GM23338 (cell line): ENCODE data around the gene DSG1. TPM values are rescaled to one million over a fixed set of nuclear protein-coding genes. Genes with fewer than 3 reads are reported as not detected.

Source experiments
- ATAC-seq: fragments of 200-7000 bp; cut with Tn5 transposase; 3 replicates; pipeline ENCODE4 v1.9.1; 2020
- DNase-seq: peaks from one replicate; pipeline ENCODE4 v3.0.0-alpha.2; 2015; ENCODE audit warnings: low spot score
- H2AFZ ChIP-seq: fragments of 200-600 bp; sonication (generic); 2 replicates; pipeline ENCODE4 v1.8.0; 2016; ENCODE audit warnings: antibody characterized with exemption, mild to moderate bottlenecking, moderate library complexity
- H3F3A ChIP-seq: fragments of 200-600 bp; sonication (generic); replicated peaks from 2 replicates; pipeline ENCODE4 v1.8.0; 2017; ENCODE audit warnings: antibody characterized with exemption, mixed run types, low read depth
- H3K27ac ChIP-seq: fragments of 200-600 bp; sonication (generic); 2 replicates; pipeline ENCODE4 v1.6.1; 2016; ENCODE audit warnings: low read depth
- H3K27me3 ChIP-seq: fragments of 200-600 bp; sonication (generic); 2 replicates; pipeline ENCODE4 v1.8.0; 2016; ENCODE audit warnings: mild to moderate bottlenecking, mixed run types, moderate library complexity; ENCODE audit not compliant: insufficient read depth
- H3K36me3 ChIP-seq: fragments of 200-600 bp; sonication (generic); 2 replicates; pipeline ENCODE4 v1.8.0; 2016; ENCODE audit warnings: mild to moderate bottlenecking; ENCODE audit not compliant: insufficient read depth
- H3K4me1 ChIP-seq: fragments of 200-600 bp; sonication (generic); 2 replicates; pipeline ENCODE4 v1.8.0; 2016; ENCODE audit warnings: mild to moderate bottlenecking, moderate library complexity; ENCODE audit not compliant: insufficient read depth
- H3K4me2 ChIP-seq: fragments of 200-600 bp; sonication (generic); 2 replicates; pipeline ENCODE4 v1.7.1; 2017; ENCODE audit warnings: mixed run types
- H3K4me3 ChIP-seq: fragments of 200-600 bp; sonication (generic); 2 replicates; pipeline ENCODE4 v1.6.1; 2016; ENCODE audit warnings: mixed run types
- H3K79me2 ChIP-seq: fragments of 200-600 bp; sonication (generic); replicated peaks from 2 replicates; pipeline ENCODE4 v1.8.0; 2017; ENCODE audit warnings: mild to moderate bottlenecking; ENCODE audit not compliant: insufficient read depth
- H3K9me2 ChIP-seq: fragments of 200-600 bp; sonication (generic); 2 replicates; pipeline ENCODE4 v1.8.0; 2017; ENCODE audit not compliant: insufficient read depth
- H4K20me1 ChIP-seq: fragments of 200-600 bp; sonication (generic); replicated peaks from 2 replicates; pipeline ENCODE4 v1.8.0; 2017; ENCODE audit warnings: mild to moderate bottlenecking; ENCODE audit not compliant: insufficient read depth
- H3K27ac Mint-ChIP-seq: 2 replicates; pipeline ENCODE4 v1.8.0; 2020; ENCODE audit warnings: inconsistent platforms, mild to moderate bottlenecking, moderate library complexity, mixed read lengths
- H3K27me3 Mint-ChIP-seq: 3 replicates; pipeline ENCODE4 v1.8.0; 2022; ENCODE audit warnings: low read depth, mild to moderate bottlenecking, moderate library complexity, mixed read lengths, inconsistent platforms; ENCODE audit not compliant: insufficient read depth, poor library complexity
- H3K36me3 Mint-ChIP-seq: 3 replicates; pipeline ENCODE4 v1.8.0; 2021; ENCODE audit warnings: low read depth, mild to moderate bottlenecking, inconsistent platforms, moderate library complexity, mixed read lengths
- H3K4me1 Mint-ChIP-seq: 3 replicates; pipeline ENCODE4 v1.8.0; 2020; ENCODE audit warnings: mild to moderate bottlenecking, inconsistent platforms, mixed read lengths
- H3K4me3 Mint-ChIP-seq: 3 replicates; pipeline ENCODE4 v1.8.0; 2021; ENCODE audit warnings: moderate library complexity, mild to moderate bottlenecking, inconsistent platforms, mixed read lengths
- H3K9me3 Mint-ChIP-seq: 3 replicates; pipeline ENCODE4 v1.8.0; 2020; ENCODE audit warnings: moderate library complexity, mild to moderate bottlenecking, inconsistent platforms, mixed read lengths
- CREB1 ChIP-seq: fragments of 250-450 bp; sonication (Bioruptor Pico); IDR thresholded peaks from 2 replicates; pipeline ENCODE4 v1.5.0; 2020; ENCODE audit warnings: low read depth, mild to moderate bottlenecking, moderate library complexity
- CTCF ChIP-seq, 2 experiments: fragments of 200-600 bp in 1 of 2; sonication (generic) in 1 of 2; conservative IDR thresholded peaks; 2 replicates each; pipeline versions ENCODE4 v1.5.1 to v1.6.1; 2016 to 2017; ENCODE audit warnings: antibody characterized with exemption in 2 of 2, low read depth in 2 of 2, mild to moderate bottlenecking in 2 of 2, moderate library complexity in 1 of 2
- ETS1 ChIP-seq: IDR thresholded peaks from 2 replicates; pipeline ENCODE4 v1.6.1; 2016; ENCODE audit warnings: antibody characterized with exemption
- EZH2 ChIP-seq: fragments of 200-600 bp; sonication (generic); IDR thresholded peaks from one replicate; pipeline ENCODE4 v1.8.0; 2017; ENCODE audit warnings: antibody characterized with exemption, mild to moderate bottlenecking, low read depth; ENCODE audit not compliant: unreplicated experiment
- EZH2phosphoT487 ChIP-seq: fragments of 200-600 bp; sonication (generic); IDR thresholded peaks from one replicate; pipeline ENCODE4 v1.8.1; 2018; ENCODE audit warnings: antibody characterized with exemption; ENCODE audit not compliant: unreplicated experiment
- JUNB ChIP-seq: IDR thresholded peaks from one replicate; pipeline ENCODE4 v1.6.1; 2016; ENCODE audit warnings: antibody characterized with exemption; ENCODE audit not compliant: unreplicated experiment
- NANOG ChIP-seq: IDR thresholded peaks from 2 replicates; pipeline ENCODE4 v1.6.1; 2016; ENCODE audit warnings: antibody characterized with exemption, borderline replicate concordance
- POLR2AphosphoS5 ChIP-seq: IDR thresholded peaks from 2 replicates; pipeline ENCODE4 v1.6.1; 2016; ENCODE audit warnings: antibody characterized with exemption, low read depth
- REST ChIP-seq: IDR thresholded peaks from one replicate; pipeline ENCODE4 v1.6.1; 2018; ENCODE audit warnings: antibody characterized with exemption; ENCODE audit not compliant: unreplicated experiment
- STAT1 ChIP-seq: IDR thresholded peaks from one replicate; pipeline ENCODE4 v1.6.1; 2016; ENCODE audit warnings: antibody characterized with exemption; ENCODE audit not compliant: unreplicated experiment
- ZNF114 ChIP-seq: fragments of 250-450 bp; sonication (Bioruptor Pico); IDR thresholded peaks from 2 replicates; pipeline ENCODE4 v1.5.0; 2020; ENCODE audit warnings: mild to moderate bottlenecking, moderate library complexity
- ZNF331 ChIP-seq: fragments of 250-450 bp; sonication (Bioruptor Pico); IDR thresholded peaks from 2 replicates; pipeline ENCODE4 v1.5.0; 2020; ENCODE audit warnings: low read depth, mild to moderate bottlenecking, moderate library complexity
- ZNF462 ChIP-seq: fragments of 250-450 bp; sonication (Bioruptor Pico); IDR thresholded peaks from 2 replicates; pipeline ENCODE4 v1.5.0; 2020; ENCODE audit warnings: mild to moderate bottlenecking, moderate library complexity
- polyA plus RNA-seq: library from polyadenylated mRNA; unstranded; fragments of >200 nt; fragmentation: Nextera tagmentation; extraction: Ambion mirVana; gene quantifications from 2 replicates; pipeline ENCODE4 v1.2.1, GENCODE V29; 2016
- total RNA-seq: library from RNA; depleted of rRNA; stranded (reverse); fragments of >200 nt; shearing (Covaris generic); gene quantifications from 2 replicates; pipeline ENCODE4 v1.2.3, GENCODE V29; 2014

Gene DSG1
- total and polyA plus RNA-seq, 2 experiments from 2014 or later, result not detected

GRCh38 chr18:31280502-31280901 lies 37.5 kb upstream of the DSG1 start:
- Mint-ChIP-seq H3K27me3 (peaks cover 2% of the 10 kb centered on the region), H3K4me3 (no peak overlapping the region), H3K36me3 (peaks cover 23% of the 10 kb centered on the region), H3K9me3 (peaks cover 12% of the 10 kb centered on the region), H3K27ac (no peak overlapping the region), H3K4me1 (peaks cover 21% of the 10 kb centered on the region)
- no peak for DNase-seq
- Histone ChIP-seq H3K27me3 (no peaks in the 10 kb centered on the region), H3K9me2 (peaks cover 10% of the 10 kb centered on the region), H4K20me1 (no peaks in the 10 kb centered on the region), H3F3A (no peaks in the 10 kb centered on the region), H3K27ac (no peak overlapping the region), H3K4me1 (peaks cover 26% of the 10 kb centered on the region), H3K4me3 (no peak overlapping the region), H2AFZ (peak overlapping the region; percentile 25; the same call in 1 of the 2 replicates), H3K4me2 (peak overlapping the region; percentile 4; the same call in 1 of the 2 replicates), H3K79me2 (no peaks in the 10 kb centered on the region), H3K36me3 (peaks cover 10% of the 10 kb centered on the region; the same call in 1 of the 2 replicates)
- ATAC-seq, result no peak
- TF ChIP-seq EZH2 (no peak), ZNF114 (CRISPR knock-in tag) (no peak), ETS1 (no peak), ZNF462 (no peak), STAT1 (no peak), ZNF331 (CRISPR knock-in tag) (no peak), CREB1 (CRISPR knock-in tag) (no peak), EZH2phosphoT487 (no peak), CTCF (conservative IDR thresholded peaks at IDR 0.05; ENCODE audit: low read depth in 2 of 2) (no peak), JUNB (no peak), NANOG (no peak), REST (no peak), POLR2AphosphoS5 (no peak)
